ENCODE data around the gene SCGB3A2.

GRCh38 chr5:147876626-147877025, 1.9 kb upstream of the SCGB3A2 start:
- TF ChIP-seq CTCF (IDR thresholded peaks at IDR 0.05; ENCODE audit: poor library complexity, severe bottlenecking) (no peak), SMC3 (conservative IDR thresholded peaks at IDR 0.05; ENCODE audit: poor library complexity) (no peak)
